ENCODE measurements around the gene TCF7. TPM values are rescaled to one million over a fixed set of nuclear protein-coding genes. Genes with fewer than 3 reads are reported as not detected.

Gene TCF7
- total and polyA plus RNA-seq, 2 of the 13 experiments (the other 11 are each of a cell fraction or from before 2014, with no cell fraction given), result 6.3 to 6.8 TPM

- peak; percentile 93 for TF ChIP-seq ZHX1 (CRISPR knock-in tag; IDR thresholded peaks at IDR 0.05; ENCODE audit: low read depth)
- TF ChIP-seq ZNF276 (CRISPR knock-in tag; IDR thresholded peaks at IDR 0.05; ENCODE audit: low read depth), result 0 out of 2 replicates have a peak, but pooled peaks have one; percentile 29
- peak; percentile 58; the same call in 1 of the 2 replicates for TF ChIP-seq REXO4 (CRISPR knock-in tag; IDR thresholded peaks at IDR 0.05; ENCODE audit: borderline replicate concordance)
- peak; percentile 53; the same call in 1 of the 2 replicates for TF ChIP-seq THAP7 (CRISPR knock-in tag; IDR thresholded peaks at IDR 0.05)
- TF ChIP-seq IRX3 (CRISPR knock-in tag; IDR thresholded peaks at IDR 0.05; ENCODE audit: borderline replicate concordance, low read depth), result no peak
- TF ChIP-seq ADNP (CRISPR knock-in tag; IDR thresholded peaks at IDR 0.05), result no peak
- no peak; the same call in 1 of the 2 replicates for TF ChIP-seq HNF4G (IDR thresholded peaks at IDR 0.05; ENCODE audit: borderline replicate concordance, low read depth, low read length)
- TF ChIP-seq HNF4G (CRISPR knock-in tag; IDR thresholded peaks at IDR 0.05; ENCODE audit: borderline replicate concordance, low read depth), result 0 out of 2 replicates have a peak, but pooled peaks have one; percentile 35
- TF ChIP-seq E2F1 (CRISPR knock-in tag; IDR thresholded peaks at IDR 0.05), result 0 out of 2 replicates have a peak, but pooled peaks have one; percentile 17
- no peak for TF ChIP-seq LRRFIP1 (CRISPR knock-in tag; conservative IDR thresholded peaks at IDR 0.05)
- no peak for TF ChIP-seq ATM (IDR thresholded peaks at IDR 0.05; ENCODE audit: borderline replicate concordance)
- 0 out of 2 replicates have a peak, but pooled peaks have one; percentile 52 for TF ChIP-seq ZNF451 (CRISPR knock-in tag; IDR thresholded peaks at IDR 0.05)
- no peak for TF ChIP-seq KAT7 (CRISPR knock-in tag; IDR thresholded peaks at IDR 0.05; ENCODE audit: borderline replicate concordance)
- peak; percentile 87 for TF ChIP-seq KLF6 (CRISPR knock-in tag; IDR thresholded peaks at IDR 0.05)
- no peak for TF ChIP-seq ZC3H13 (CRISPR knock-in tag; IDR thresholded peaks at IDR 0.05)
- peak; percentile 26; the same call in 1 of the 2 replicates for TF ChIP-seq ZNF619 (CRISPR knock-in tag; IDR thresholded peaks at IDR 0.05)
- no peak for TF ChIP-seq KLF13 (CRISPR knock-in tag; IDR thresholded peaks at IDR 0.05)
Measured at GRCh38 chr5:134070725-134071613, 43.5 kb upstream of the TCF7 start (continued).

Measured in HepG2 (cell line).